ENCODE measurements around the gene SP3.

- peak in 1 of 4 donors; percentile 9 for TF ChIP-seq CTCF (IDR thresholded peaks at IDR 0.05)
- no peak for TF ChIP-seq POLR2A (IDR thresholded peaks at IDR 0.05)
These were observed 10.2 kb downstream of the SP3 start for GRCh38 chr2:173955004-173955403.

Measured in right lobe of liver (tissue), 4 donors.